Mesenteric fat pad (tissue), 1 donor: Measurements from ENCODE around the gene OR10AD1. TPM values are rescaled to one million over a fixed set of nuclear protein-coding genes. Genes with fewer than 3 reads are reported as not detected.
A peak's percentile ranks its signal among the peaks of the same experiment; 100 is the strongest.
"Not testable (repeated sequence)": the region's sequence is repeated elsewhere in the genome, so short reads cannot be mapped to it uniquely, and the experiment has no call there.

ENCODE experiments used
- DNase-seq: peaks from one replicate; pipeline ENCODE4 v3.0.0-alpha.2; 2020; ENCODE audit warnings: low spot score
- total RNA-seq: library from RNA; stranded (reverse); fragmentation: NEBNext Ultra II Directional; extraction: Animal tissue kit (Norgen Biotek cat#: 25700); gene quantifications from one replicate; pipeline ENCODE4 v1.2.1, GENCODE V29; 2021
- donor health status: DM: yes; HTN: yes; CAD: no.

OR10AD1 gene
- total RNA-seq, 1 donor from 2014 or later, result not detected

GRCh38 chr12:48160807-48161206, 42.3 kb downstream of the OR10AD1 start:
- no peak for DNase-seq

- DNase-seq, result no peak
These were observed 43.0 kb downstream of the OR10AD1 start for GRCh38 chr12:48160046-48160445.

DNA sequence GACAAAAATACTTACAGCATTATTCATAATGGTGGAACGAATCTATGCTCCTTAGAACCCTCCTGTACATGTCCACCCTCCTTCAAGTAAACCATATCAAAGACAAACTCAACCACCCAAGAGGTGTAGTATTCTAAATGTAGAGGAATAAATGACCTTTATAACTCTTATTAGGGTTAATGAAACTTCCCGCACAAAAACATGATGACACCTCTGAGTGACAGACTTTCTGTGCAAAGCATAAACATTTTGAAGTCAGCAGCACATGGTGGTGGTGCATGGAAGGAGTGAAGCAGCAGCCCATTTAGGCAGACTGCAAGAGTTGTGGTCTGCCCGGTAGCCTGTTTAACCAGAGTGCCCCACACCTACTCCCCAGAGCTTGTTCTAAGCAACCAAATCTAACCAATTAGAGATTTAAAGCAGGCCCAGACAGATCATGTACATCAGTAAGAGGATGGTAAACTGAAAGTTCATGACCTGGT, 45.2 kb downstream of the OR10AD1 start:
- DNase-seq, result no peak

- DNase-seq, result peak; percentile 99
These were observed 45.8 kb downstream of the OR10AD1 start, which contains the start of gene ASB8 for GRCh38 chr12:48157018-48157888. TSS of gene ASB8 (minus strand) at chr12:48157515. CDS start at chr12:48153496, 4,019 bp downstream.

DNA sequence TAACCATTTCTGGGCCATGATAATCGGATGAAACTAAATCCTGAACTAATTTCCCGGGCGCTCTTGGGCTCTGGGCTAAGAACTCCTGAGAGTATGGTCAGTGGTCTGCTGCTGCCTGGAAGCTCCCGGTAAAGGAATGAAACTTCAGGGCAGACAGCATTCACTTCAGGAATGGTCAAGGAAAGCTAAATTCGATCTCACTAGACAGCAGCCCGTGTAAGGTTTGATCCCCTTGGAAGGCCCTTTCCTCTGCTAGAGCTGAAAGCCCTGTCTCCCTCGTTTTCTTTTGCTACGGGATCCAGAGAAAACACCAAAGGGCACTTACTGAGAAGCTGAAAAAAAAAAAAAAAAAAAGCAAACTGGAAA, 46.5 kb downstream of the OR10AD1 start:
- no peak for DNase-seq

- not testable (repeated sequence) for DNase-seq
These were observed 47.3 kb downstream of the OR10AD1 start for GRCh38 chr12:48155786-48156185.

Other genes with a start within 250 kb of the OR10AD1 start
- 34.5 TPM for gene TMEM106C, start 239.7 kb downstream of the OR10AD1 start, total RNA-seq
- not detected for gene COL2A1, start 198.8 kb downstream of the OR10AD1 start, total RNA-seq
- gene SENP1, start 97.2 kb downstream of the OR10AD1 start, total RNA-seq, result 14.5 TPM
- 27.5 TPM for gene PFKM, start 83.9 kb downstream of the OR10AD1 start, total RNA-seq
- 41.8 TPM for gene ASB8, start 45.8 kb downstream of the OR10AD1 start, total RNA-seq
- 0.35 TPM for gene CCDC184, start 19.6 kb downstream of the OR10AD1 start, total RNA-seq
- gene ZNF641, start 147.6 kb upstream of the OR10AD1 start, total RNA-seq, result 15.7 TPM